ENCODE data around the gene ARL8A.

DNA sequence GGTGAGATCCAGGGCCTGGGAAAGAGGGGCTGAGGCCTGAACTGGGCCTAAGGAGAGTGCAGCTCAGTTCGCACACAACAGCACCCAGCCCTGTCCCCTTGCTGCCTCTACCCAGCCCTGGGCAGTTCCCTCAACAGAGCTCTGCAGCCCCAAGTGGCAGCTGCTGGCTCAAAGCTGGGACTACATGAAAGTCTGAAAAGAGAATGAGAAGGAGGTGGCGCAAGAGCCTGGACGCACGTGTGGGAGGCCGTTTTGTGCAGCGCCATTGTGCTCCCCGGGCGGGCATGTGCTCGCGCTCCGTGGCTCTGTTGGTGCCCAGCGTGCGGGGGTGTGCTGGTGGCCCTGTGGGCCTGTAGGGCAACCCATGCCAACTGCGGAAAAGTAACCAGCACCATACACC is 11.5 kb downstream of the ARL8A start:
- TF ChIP-seq POLR2A (IDR thresholded peaks at IDR 0.05; ENCODE audit: low read depth, low read length) (no peak), NFE2L2 (IDR thresholded peaks at IDR 0.05; ENCODE audit: low read depth, low read length) (no peak), CEBPB (IDR thresholded peaks at IDR 0.05; ENCODE audit: low read depth, low read length) (no peak), RAD21 (IDR thresholded peaks at IDR 0.05; ENCODE audit: low read length) (no peak), CHD1 (IDR thresholded peaks at IDR 0.05; ENCODE audit: low read depth, low read length) (no peak)
- TF ChIP-seq, protein P1, sequence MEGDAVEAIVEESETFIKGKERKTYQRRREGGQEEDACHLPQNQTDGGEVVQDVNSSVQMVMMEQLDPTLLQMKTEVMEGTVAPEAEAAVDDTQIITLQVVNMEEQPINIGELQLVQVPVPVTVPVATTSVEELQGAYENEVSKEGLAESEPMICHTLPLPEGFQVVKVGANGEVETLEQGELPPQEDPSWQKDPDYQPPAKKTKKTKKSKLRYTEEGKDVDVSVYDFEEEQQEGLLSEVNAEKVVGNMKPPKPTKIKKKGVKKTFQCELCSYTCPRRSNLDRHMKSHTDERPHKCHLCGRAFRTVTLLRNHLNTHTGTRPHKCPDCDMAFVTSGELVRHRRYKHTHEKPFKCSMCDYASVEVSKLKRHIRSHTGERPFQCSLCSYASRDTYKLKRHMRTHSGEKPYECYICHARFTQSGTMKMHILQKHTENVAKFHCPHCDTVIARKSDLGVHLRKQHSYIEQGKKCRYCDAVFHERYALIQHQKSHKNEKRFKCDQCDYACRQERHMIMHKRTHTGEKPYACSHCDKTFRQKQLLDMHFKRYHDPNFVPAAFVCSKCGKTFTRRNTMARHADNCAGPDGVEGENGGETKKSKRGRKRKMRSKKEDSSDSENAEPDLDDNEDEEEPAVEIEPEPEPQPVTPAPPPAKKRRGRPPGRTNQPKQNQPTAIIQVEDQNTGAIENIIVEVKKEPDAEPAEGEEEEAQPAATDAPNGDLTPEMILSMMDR (conservative IDR thresholded peaks at IDR 0.05; ENCODE audit: low read depth, low read length) = no peak

All from IMR-90 (cell line).